ENCODE measurements around the gene MAJIN. TPM values are rescaled to one million over a fixed set of nuclear protein-coding genes. Genes with fewer than 3 reads are reported as not detected.

Gene MAJIN
- total and polyA plus RNA-seq, 9 of the 15 experiments (the other 6 are each of a cell fraction or from before 2014, with no cell fraction given) = 0.17 to 0.83 (median 0.24) TPM; not detected in 2

GRCh38 chr11:64916775-64917662, 54.9 kb downstream of the MAJIN start, which contains the start of gene ATG2A (continued):
- TF ChIP-seq E2F1 (CRISPR knock-in tag; IDR thresholded peaks at IDR 0.05) = peak; percentile 80; the same call in 1 of the 2 replicates
- TF ChIP-seq LCOR (CRISPR knock-in tag; IDR thresholded peaks at IDR 0.05) = peak; percentile 30; the same call in 1 of the 2 replicates
- peak in 1 of 2 experiments; percentile 97 for TF ChIP-seq AFF1 (IDR thresholded peaks at IDR 0.05; ENCODE audit: low read depth in 1 of 2, partially characterized antibody in 2 of 2)
- TF ChIP-seq TOE1 (IDR thresholded peaks at IDR 0.05; ENCODE audit: borderline replicate concordance) = peak; percentile 40; the same call in 1 of the 2 replicates
- TF ChIP-seq TOE1 (CRISPR knock-in tag; IDR thresholded peaks at IDR 0.05; ENCODE audit: borderline replicate concordance, low read depth) = peak; percentile 94
- peak; percentile 80 for TF ChIP-seq MAX (CRISPR knock-in tag; IDR thresholded peaks at IDR 0.05)
- TF ChIP-seq ZBTB34 (CRISPR knock-in tag; IDR thresholded peaks at IDR 0.05) = no peak
- 0 out of 2 replicates have a peak, but pooled peaks have one; percentile 37 for TF ChIP-seq ZNF583 (CRISPR knock-in tag; IDR thresholded peaks at IDR 0.05)
- peak; percentile 93 for TF ChIP-seq RBFOX2 (IDR thresholded peaks at IDR 0.05; ENCODE audit: low read depth, low read length)
- TF ChIP-seq ZNF384 (IDR thresholded peaks at IDR 0.05; ENCODE audit: low read depth, low read length) = no peak
- peak in 1 of 2 experiments; percentile 85; a peak in 3 of 4 replicates for TF ChIP-seq FOXK2 (conservative IDR thresholded peaks at IDR 0.05 in 1 of 2, IDR thresholded peaks at IDR 0.05 in 1 of 2; ENCODE audit: low read depth in 2 of 2)
- TF ChIP-seq NFIC (IDR thresholded peaks at IDR 0.05) = 0 out of 2 replicates have a peak, but pooled peaks have one; percentile 19
- no peak for TF ChIP-seq THRAP3 (IDR thresholded peaks at IDR 0.05; ENCODE audit: borderline replicate concordance)
- peak; percentile 67 for TF ChIP-seq HCFC1 (IDR thresholded peaks at IDR 0.05; ENCODE audit: low read depth, low read length)
- TF ChIP-seq DMBX1 (CRISPR knock-in tag; IDR thresholded peaks at IDR 0.05; ENCODE audit: borderline replicate concordance) = peak; percentile 24; the same call in 1 of the 2 replicates
- TF ChIP-seq RBBP5 (IDR thresholded peaks at IDR 0.05; ENCODE audit: borderline replicate concordance, insufficient read depth, low read length, poor library complexity, severe bottlenecking) = peak; percentile 71
- TF ChIP-seq POLR3A (IDR thresholded peaks at IDR 0.05; ENCODE audit: borderline replicate concordance, extremely low read depth, insufficient read depth, insufficient read length) = no peak

Measured in K562 (cell line).